ENCODE measurements around the gene NPHP4.

GRCh38 chr1:5976231-5976630, 16.0 kb downstream of the NPHP4 start:
- TF ChIP-seq POLR2A (IDR thresholded peaks at IDR 0.05) (no peak), EP300 (IDR thresholded peaks at IDR 0.05; ENCODE audit: low read depth) (no peak)
- TF ChIP-seq, protein P1, sequence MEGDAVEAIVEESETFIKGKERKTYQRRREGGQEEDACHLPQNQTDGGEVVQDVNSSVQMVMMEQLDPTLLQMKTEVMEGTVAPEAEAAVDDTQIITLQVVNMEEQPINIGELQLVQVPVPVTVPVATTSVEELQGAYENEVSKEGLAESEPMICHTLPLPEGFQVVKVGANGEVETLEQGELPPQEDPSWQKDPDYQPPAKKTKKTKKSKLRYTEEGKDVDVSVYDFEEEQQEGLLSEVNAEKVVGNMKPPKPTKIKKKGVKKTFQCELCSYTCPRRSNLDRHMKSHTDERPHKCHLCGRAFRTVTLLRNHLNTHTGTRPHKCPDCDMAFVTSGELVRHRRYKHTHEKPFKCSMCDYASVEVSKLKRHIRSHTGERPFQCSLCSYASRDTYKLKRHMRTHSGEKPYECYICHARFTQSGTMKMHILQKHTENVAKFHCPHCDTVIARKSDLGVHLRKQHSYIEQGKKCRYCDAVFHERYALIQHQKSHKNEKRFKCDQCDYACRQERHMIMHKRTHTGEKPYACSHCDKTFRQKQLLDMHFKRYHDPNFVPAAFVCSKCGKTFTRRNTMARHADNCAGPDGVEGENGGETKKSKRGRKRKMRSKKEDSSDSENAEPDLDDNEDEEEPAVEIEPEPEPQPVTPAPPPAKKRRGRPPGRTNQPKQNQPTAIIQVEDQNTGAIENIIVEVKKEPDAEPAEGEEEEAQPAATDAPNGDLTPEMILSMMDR (IDR thresholded peaks at IDR 0.05) = no peak

Data from transverse colon (tissue), 3 donors.